WTC11 (cell line): ENCODE measurements around the gene GPR18.

Experiments used
- TF ChIP-seq, protein P1 (sequence below): fragments of 200-600 bp; IDR thresholded peaks from 2 replicates; pipeline ENCODE4 v1.8.0; 2022; ENCODE audit warnings: antibody characterized with exemption
- TF ChIP-seq, protein P2 (sequence below): fragments of 250-450 bp; sonication (Bioruptor Pico); IDR thresholded peaks from 2 replicates; pipeline ENCODE4 v1.9.0; 2021; ENCODE audit warnings: mild to moderate bottlenecking

DNA sequence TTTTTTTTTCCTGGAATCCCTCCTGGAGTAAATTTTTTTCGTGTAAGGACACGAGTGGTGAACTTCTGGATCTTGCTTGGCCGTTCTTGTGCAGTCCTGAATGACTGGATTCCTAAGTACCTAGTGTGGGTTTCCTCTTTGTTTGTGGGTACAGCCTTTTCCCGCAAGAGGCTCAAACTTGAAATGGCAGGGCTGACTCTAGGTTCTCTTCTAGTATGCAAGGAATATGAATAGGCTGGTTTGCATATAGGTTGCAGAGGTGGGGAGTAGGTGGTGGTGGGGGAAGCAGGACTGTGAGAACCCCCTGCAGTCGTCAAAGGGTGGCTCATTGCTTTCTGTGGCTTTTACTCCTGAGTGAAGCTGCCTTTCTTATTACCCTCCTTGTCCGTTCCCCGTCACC, 43.9 kb downstream of the GPR18 start:
- TF ChIP-seq, protein P1, sequence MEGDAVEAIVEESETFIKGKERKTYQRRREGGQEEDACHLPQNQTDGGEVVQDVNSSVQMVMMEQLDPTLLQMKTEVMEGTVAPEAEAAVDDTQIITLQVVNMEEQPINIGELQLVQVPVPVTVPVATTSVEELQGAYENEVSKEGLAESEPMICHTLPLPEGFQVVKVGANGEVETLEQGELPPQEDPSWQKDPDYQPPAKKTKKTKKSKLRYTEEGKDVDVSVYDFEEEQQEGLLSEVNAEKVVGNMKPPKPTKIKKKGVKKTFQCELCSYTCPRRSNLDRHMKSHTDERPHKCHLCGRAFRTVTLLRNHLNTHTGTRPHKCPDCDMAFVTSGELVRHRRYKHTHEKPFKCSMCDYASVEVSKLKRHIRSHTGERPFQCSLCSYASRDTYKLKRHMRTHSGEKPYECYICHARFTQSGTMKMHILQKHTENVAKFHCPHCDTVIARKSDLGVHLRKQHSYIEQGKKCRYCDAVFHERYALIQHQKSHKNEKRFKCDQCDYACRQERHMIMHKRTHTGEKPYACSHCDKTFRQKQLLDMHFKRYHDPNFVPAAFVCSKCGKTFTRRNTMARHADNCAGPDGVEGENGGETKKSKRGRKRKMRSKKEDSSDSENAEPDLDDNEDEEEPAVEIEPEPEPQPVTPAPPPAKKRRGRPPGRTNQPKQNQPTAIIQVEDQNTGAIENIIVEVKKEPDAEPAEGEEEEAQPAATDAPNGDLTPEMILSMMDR: no peak
- TF ChIP-seq, protein P2, sequence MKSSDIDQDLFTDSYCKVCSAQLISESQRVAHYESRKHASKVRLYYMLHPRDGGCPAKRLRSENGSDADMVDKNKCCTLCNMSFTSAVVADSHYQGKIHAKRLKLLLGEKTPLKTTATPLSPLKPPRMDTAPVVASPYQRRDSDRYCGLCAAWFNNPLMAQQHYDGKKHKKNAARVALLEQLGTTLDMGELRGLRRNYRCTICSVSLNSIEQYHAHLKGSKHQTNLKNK: no peak
